WERI-Rb-1 (cell line): ENCODE measurements around the gene TMEM62.
"Not testable (repeated sequence)": the region's sequence is repeated elsewhere in the genome, so short reads cannot be mapped to it uniquely, and the experiment has no call there.

ENCODE experiments used
- DNase-seq: peaks from one replicate; pipeline ENCODE4 v3.0.0-alpha.2; 2020
- H3K27ac ChIP-seq: fragments of 250-450 bp; sonication (Bioruptor Pico); 2 replicates; pipeline ENCODE4 v1.5.1; 2020; ENCODE audit warnings: mild to moderate bottlenecking, moderate library complexity
- H3K27me3 ChIP-seq: fragments of 250-450 bp; sonication (Bioruptor Pico); 2 replicates; pipeline ENCODE4 v1.5.1; 2021; ENCODE audit warnings: mild to moderate bottlenecking, low read depth, moderate library complexity; ENCODE audit not compliant: insufficient read depth, severe bottlenecking
- H3K36me3 ChIP-seq: fragments of 250-450 bp; sonication (Bioruptor Pico); 2 replicates; pipeline ENCODE4 v1.5.1; 2020; ENCODE audit warnings: mild to moderate bottlenecking, moderate library complexity
- H3K4me3 ChIP-seq: 2 replicates; pipeline ENCODE4 v1.5.1; 2011; ENCODE audit warnings: low read depth, mild to moderate bottlenecking, control low read depth, low read length
- H3K9me3 ChIP-seq: fragments of 250-450 bp; sonication (Bioruptor Pico); 2 replicates; pipeline ENCODE4 v1.5.1; 2021; ENCODE audit warnings: mild to moderate bottlenecking, moderate library complexity; ENCODE audit not compliant: severe bottlenecking
- CTCF ChIP-seq: IDR thresholded peaks from 2 replicates; pipeline ENCODE4 v1.5.1; 2011; ENCODE audit warnings: low read depth, mild to moderate bottlenecking, control low read depth, inconsistent platforms, low read length

The TMEM62 gene

GRCh38 chr15:43118829-43119228 lies 14.6 kb upstream of the TMEM62 start:
- Histone ChIP-seq H3K36me3 (no peaks in the 10 kb centered on the region), H3K27me3 (no peaks in the 10 kb centered on the region), H3K9me3 (no peaks in the 10 kb centered on the region), H3K4me3 (no peak overlapping the region), H3K27ac (no peak overlapping the region)
- no peak for TF ChIP-seq CTCF
- no peak for DNase-seq

- Histone ChIP-seq H3K27me3 (no peaks in the 10 kb centered on the region), H3K36me3 (no peaks in the 10 kb centered on the region), H3K9me3 (no peaks in the 10 kb centered on the region), H3K4me3 (no peak overlapping the region), H3K27ac (no peak overlapping the region)
- no peak for DNase-seq
- TF ChIP-seq CTCF: no peak
Observed at GRCh38 chr15:43121863-43122262, 11.5 kb upstream of the TMEM62 start.

GRCh38 chr15:43125100-43125661 lies 8.2 kb upstream of the TMEM62 start:
- H3K36me3 ChIP-seq: no peaks in the 10 kb centered on the region
- peaks cover 3% of the 10 kb centered on the region for H3K9me3 ChIP-seq
- H3K27me3 ChIP-seq: no peaks in the 10 kb centered on the region
- no peak for TF ChIP-seq CTCF
- H3K27ac ChIP-seq: no peak overlapping the region
- DNase-seq: no peak
- H3K4me3 ChIP-seq: no peak overlapping the region

- H3K4me3 ChIP-seq: no peak overlapping the region
- no peaks in the 10 kb centered on the region for H3K27me3 ChIP-seq
- TF ChIP-seq CTCF: no peak
- no peak overlapping the region for H3K27ac ChIP-seq
- no peak for DNase-seq
- peaks cover 3% of the 10 kb centered on the region for H3K9me3 ChIP-seq
- no peaks in the 10 kb centered on the region for H3K36me3 ChIP-seq
Observed at GRCh38 chr15:43126356-43126755, 7.0 kb upstream of the TMEM62 start.

- no peak overlapping the region for H3K27ac ChIP-seq
- H3K27me3 ChIP-seq: no peaks in the 10 kb centered on the region
- H3K36me3 ChIP-seq: no peaks in the 10 kb centered on the region
- DNase-seq: no peak
- peaks cover 3% of the 10 kb centered on the region for H3K9me3 ChIP-seq
- no peak for TF ChIP-seq CTCF
- H3K4me3 ChIP-seq: no peak overlapping the region
Observed at GRCh38 chr15:43127752-43128151, 5.6 kb upstream of the TMEM62 start.

- H3K27me3 ChIP-seq, H3K9me3 ChIP-seq, H3K36me3 ChIP-seq, H3K4me3 ChIP-seq, DNase-seq, H3K27ac ChIP-seq: not testable (repeated sequence)
Observed at GRCh38 chr15:43128174-43128979, 5.0 kb upstream of the TMEM62 start.
